Lung microvascular endothelial cell (primary cell): ENCODE results near the gene GRIA2. TPM values are rescaled to one million over a fixed set of nuclear protein-coding genes. Genes with fewer than 3 reads are reported as not detected.
"Not testable (repeated sequence)": the region's sequence is repeated elsewhere in the genome, so short reads cannot be mapped to it uniquely, and the experiment has no call there.

Experiments
- DNase-seq, 2 donors: peaks; one replicate each; pipeline versions ENCODE4 v3.0.0 to v3.0.0-alpha.2; 2010; ENCODE audit warnings: low read depth in 2 of 2
- total RNA-seq: library from RNA; depleted of rRNA; stranded (reverse); fragments of >200 nt; gene quantifications from 2 replicates; pipeline ENCODE4 v1.2.1, GENCODE V29; 2014

Gene GRIA2
- total RNA-seq: under 0.01 TPM in 1 of 2 replicates, not detected in the other

DNA sequence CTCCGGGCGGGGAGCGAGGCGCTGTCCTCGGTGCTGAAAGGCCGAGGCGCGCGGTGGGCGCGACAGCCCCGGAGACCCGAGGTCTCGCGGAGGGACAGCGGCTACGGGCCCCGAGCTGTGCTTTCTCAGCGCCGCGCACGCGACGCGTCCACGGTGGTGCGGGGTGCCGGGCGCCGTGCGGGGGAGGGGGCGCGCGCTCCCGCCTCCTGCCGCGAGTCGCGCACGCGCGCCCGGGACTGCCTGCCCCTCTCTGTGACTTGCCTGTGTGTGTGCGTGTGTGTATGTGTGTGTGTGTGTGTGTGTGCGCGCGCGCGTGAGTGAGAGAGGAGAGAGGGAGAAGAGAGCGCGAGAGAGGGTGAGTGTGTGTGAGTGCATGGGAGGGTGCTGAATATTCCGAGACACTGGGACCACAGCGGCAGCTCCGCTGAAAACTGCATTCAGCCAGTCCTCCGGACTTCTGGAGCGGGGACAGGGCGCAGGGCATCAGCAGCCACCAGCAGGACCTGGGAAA, at the start of gene GRIA2:
GRIA2 (plus strand) TSS at position 358 of the 511 bp plus-strand sequence. CDS start 315 bp downstream, outside the sequence.
- peak; percentile 54 to 73 for DNase-seq

DNA sequence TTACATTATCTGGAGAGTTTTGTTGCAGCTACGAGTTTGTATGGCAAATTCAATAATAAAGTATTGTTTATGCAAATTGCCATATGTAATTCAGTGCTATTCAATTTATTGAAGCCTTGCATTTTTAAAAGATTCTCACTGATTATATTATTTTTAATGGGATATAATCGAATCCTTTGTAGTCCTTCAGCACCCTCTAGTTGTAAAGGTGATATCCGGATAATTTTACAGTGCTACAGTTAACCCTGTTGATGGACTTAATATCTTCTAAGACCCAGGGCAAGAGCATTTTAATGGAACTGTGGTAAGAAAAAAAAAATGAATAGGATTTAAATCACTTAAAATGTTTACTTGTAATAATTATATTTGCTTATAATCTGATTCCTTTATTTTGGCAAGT, 48.5 kb upstream of the GRIA2 start:
- DNase-seq: peak; percentile 8 to 16

DNA sequence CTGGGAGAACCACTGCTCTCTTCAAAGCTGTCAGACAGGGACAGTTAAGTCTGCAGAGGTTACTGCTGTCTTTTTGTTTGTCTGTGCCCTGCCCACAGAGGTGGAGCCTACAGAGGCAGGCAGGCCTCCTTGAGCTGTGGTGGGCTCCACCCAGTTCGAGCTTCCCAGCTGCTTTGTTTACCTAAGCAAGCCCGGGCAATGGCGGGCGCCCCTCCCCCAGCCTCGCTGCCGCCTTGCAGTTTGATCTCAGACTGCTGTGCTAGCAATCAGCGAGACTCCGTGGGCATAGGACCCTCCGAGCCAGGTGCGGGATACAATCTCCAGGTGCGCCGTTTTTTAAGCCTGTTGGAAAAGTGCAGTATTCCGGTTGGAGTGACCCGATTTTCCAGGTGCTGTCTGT, 40.3 kb upstream of the GRIA2 start:
- not testable (repeated sequence) for DNase-seq

DNA sequence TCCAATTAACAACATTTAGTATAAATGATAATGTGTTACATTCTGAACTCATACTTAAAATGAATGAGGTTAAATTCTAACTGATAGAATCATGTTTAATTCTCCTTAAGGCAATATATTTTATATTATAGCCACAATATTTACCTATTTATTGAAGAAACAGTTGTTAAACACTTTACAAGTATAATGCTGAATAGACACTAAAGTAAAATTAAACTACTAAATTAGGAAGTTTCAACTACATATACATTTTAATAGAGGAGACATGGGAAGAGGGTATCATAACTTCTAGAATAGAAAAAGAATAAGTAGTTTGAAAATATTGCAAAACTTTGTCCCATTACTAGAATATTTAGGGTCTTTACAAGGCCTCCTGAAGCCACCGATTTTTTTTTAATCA, 36.2 kb upstream of the GRIA2 start:
- no peak for DNase-seq

DNA sequence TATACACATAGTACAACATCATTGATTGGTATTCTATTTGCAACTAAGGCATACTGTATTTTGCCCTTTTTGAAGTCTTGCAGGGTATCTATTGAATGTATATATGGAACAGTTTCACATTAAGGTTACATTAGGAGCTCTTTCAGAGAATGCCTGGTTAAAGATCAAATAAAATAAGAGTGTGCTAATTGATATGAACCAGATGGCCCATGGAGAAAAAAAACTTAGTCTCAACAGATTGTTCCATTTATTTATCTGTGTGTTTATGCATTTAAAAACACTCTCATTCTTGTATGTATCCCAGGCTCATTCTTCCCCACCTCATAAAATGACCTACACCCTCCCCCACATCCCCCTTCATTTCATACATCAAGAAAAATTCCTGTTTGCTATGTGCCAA, 35.2 kb upstream of the GRIA2 start:
- DNase-seq: no peak

DNA sequence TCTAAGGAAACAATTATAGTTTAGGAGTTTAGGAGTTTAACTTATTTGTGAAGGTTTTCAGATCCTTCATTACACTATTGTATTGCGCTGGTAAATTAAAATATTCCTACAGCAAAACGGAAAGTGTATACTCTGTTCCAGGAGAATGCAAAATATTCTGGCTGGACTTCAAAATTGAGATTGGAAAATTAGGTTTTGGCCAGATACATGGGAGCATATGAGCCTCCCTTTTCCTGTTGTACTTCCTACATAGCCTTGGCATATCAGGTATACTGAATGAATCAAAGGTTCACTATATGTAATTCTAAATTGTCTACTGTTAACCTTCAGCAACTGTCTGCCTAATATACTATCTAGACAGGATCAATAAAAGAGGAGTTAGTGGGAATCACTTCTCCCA, 25.2 kb upstream of the GRIA2 start:
- DNase-seq: peak in 1 of 2 donors; percentile 60

DNA sequence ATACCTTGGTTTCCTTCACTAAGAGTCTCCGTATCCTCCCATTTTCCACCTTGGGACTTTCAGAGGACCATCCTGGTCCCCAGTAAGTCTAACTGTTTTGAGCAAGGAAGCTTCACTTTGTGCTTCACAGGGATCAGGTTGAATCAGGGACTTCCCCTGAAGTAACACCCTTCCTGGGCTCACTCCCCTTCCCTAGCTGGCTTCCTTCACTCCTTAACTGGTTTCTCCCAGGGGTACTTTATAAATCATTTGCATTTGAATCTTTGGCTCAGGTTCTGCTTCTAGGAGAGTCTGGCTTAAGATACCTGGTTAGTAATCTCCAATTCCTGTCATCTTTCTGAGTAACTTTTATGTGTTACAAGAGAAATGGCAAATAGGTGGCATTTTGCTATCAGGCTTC, 24.5 kb upstream of the GRIA2 start:
- no peak for DNase-seq

DNA sequence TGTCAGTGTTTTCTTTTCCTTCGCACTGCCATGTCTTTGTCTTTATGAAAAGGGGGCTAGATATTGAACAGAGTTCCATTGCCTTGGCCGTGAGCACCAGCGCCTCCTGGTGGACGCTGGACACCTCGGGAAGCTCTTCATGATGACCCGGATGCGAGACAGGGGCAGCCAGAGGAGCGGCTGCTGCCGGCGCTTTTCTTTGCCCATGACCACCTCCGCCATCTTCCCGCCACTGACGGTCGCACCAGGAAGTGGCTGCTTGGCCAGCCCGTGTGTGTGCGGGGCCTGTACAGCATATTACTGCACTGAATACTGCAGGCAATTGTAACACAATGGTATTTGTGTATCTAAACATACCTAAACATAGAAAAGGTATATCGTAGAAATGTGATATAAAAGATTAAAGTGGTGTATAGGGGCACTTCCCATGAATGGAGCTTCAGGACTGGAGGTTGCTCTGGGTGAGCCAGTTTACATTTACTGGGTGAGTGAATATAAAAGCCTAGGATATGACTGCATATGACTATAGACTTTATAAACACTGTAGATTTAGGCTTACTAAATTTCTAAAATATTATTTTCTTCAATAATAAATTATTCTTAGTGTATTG, 15.8 kb upstream of the GRIA2 start:
- DNase-seq: peak; percentile 28 to 58

DNA sequence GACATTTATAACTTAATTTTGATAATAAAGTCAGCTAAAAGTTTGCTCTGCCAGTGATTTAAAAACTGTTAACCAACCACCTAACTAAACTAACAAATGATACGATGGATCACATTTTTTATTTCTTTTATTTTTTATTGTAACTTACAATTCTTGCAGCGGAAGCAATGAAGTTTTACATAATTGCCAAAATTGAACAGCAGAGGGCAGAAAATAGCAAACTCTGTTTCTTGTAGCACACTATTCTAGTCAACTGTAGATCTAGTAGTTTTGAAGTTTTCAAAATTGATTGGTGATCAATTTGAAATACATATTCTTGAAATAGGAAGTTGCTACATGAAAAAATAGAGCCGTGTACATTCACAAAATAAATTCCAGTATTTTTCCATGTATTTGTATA, 2.8 kb upstream of the GRIA2 start:
- DNase-seq: peak; percentile 37 to 51

DNA sequence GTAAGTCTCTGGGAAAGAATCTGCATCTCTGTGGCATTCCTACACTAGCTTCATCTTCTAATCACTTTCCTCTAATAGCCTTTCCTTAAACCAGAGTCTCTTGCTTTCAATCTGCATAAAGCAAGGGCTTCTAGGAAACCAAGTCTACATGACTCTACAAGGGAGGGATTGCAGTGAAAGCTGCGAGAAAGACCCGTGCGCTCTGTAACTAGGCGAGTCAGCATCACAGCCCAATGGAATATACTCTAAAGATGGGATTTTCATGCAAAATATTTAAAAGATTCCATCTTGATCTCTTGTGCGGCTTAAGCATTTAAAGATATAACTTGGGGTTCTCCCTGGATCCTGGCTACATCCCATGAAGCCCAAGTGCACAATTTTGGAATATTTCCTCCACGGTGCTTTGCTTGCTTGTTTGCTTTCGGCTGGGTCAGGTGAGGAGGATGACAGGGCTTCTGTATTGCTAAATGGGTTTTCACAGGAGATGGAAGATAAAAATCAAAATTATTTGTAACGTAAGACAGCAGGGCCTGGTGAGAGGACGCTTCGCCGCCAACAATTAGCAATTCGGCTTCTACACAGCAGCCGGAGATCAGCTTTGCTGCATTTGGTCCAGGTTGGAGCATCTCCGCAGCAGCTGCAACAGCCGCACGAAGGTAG, 687 bp upstream of the GRIA2 start:
- DNase-seq: no peak

DNA sequence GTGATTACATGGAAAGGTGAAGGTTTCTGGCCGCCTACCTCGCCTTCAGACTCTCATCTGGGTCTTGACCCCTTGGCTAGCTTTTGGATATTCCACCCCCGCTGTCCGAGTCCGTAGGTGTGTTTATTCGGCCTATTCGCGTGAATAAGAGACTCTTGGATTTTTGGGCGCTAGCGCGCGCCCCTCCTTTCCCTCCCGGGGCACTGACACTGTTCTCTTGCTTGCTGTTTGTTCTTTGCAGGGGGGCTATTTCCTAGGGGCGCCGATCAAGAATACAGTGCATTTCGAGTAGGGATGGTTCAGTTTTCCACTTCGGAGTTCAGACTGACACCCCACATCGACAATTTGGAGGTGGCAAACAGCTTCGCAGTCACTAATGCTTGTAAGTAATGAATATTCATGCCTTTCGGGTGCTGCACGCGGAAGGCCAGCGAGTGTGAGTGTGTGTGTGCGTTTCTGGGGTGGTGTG, 932 bp downstream of the GRIA2 start:
- no peak for DNase-seq

DNA sequence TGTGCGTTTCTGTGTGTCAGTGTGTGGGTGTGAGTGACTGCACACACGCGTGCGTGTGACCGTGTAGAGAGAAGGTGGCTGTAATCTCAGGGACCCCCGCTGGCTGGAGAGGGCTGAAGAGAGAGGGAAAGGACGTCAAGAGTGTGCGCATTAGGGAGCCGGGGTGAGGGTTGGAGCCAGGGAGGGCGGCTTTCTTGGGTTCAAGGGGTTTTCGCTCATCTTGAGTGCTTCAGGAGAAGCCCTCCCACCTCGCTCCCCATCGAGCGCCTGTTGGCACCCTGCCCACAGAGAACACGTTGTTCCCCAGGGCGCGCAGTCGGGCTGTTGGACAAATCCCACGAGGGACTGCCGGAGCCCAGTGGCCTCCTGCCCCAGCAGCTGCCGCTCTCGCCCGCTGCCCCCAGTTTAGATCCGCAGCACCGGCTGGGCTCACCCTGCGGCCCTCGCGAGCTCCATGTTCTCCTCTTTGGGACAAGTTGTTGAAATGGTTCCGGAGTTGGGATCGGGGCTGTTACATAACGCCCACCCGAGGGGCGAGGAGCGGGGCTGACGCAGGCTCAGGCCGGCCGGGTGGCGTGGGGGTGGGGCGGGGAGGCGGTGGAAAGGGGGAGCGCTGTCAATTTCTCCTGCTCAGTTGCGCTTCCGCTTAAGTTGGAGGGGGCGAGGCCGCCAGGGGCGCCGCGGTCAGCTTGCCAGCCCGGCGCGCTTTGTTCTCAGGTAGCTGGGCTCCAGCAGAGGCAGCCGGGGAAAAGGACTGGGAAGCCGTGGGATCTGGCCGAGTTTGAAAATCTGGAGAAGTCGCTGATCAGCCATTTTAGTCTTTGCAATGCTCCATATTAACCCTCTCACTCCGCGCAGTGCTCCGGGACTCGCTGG, 1.6 kb downstream of the GRIA2 start:
- no peak for DNase-seq

DNA sequence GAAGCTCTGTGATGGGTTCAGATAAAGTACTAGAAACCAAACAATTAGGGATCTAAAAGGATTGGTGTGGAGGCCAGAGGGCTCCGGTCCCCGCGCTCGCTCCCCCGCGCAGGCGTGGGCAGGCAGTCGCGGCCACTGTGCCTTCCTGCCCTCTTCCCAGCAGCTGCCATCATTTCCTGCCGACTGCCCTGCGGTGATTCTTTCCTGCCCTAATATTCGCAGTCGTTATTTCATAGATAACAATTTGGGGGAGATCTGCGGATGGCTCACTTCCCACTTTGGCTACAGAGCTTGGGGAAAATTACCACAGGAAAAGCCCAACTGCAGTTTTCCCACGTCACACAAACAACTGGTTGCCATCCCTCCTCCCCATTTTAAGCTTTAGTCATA, 2.2 kb downstream of the GRIA2 start:
- DNase-seq: peak in 1 of 2 donors; percentile 3

DNA sequence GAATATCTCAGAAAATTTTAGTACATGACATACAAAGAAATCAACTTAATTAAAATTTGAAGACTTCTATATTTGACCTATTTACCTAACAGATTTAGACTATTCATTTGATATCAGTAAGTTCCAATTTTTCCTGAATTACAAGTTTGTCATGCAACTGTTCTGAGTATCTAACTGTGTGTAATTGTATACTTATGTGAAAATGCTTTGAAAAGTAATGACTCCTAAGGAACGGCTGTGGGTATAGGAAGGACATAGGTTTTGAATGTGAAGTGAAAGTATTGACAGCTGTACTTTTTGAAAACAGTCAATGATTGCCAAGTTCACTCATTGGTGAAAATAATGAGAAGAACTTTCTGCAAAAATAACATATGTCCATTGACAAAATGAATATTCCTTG, 2.9 kb downstream of the GRIA2 start:
- DNase-seq: no peak

DNA sequence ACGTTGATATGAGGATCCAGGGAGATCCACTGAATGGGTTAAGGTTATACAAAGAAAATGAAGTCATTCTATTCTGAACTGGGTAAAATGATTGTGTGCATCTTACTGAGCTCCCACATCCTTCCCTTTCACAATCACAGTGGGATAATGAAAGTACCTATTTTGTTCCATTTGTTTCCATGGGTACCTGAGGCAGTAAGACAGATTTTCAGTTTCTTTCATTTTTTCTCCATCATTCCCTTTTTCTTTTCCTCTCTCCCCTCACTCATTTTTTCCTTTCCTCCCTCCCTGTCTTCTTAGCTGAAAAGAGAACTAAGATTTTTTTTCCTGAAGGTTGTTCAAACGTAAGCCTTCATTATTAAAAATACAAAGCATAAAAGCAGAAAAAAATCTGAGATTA, 4.6 kb downstream of the GRIA2 start:
- DNase-seq: no peak

DNA sequence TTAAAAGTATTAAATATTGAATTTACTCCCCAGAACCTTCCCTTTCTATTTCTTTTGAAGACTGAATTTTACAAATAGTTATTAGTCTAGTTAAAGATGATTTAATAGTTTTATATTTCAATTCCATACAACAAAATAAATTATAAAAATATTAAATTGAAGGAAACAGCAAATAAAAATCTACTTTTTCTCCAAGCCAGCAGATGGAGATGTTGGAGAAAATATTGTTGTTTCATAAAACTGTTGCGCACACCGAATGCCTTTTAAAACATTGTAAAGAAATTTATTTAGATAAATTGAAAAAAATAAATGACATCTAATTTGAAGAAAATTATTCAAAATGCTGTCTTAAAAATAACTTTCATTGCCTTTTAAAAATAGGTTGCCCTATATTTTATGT, 5.5 kb downstream of the GRIA2 start:
- DNase-seq: no peak

DNA sequence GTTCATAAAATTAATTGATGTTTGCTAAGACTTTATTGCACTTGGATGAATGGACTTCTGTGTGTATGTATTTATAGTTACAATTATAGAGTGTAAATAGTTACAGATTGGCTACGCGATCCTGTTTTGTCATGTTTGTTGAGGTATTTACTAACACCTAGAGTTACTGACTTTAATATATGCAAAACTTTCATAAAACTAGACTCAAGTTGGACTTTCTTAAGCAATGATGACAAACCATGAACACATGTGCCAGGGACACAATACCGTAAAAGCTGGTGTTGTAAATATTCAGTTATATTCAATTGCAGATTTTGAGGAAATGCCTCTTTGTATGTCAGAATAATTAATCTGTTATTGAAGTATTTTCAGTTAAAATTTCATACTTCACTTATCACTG, 6.1 kb downstream of the GRIA2 start:
- no peak for DNase-seq

DNA sequence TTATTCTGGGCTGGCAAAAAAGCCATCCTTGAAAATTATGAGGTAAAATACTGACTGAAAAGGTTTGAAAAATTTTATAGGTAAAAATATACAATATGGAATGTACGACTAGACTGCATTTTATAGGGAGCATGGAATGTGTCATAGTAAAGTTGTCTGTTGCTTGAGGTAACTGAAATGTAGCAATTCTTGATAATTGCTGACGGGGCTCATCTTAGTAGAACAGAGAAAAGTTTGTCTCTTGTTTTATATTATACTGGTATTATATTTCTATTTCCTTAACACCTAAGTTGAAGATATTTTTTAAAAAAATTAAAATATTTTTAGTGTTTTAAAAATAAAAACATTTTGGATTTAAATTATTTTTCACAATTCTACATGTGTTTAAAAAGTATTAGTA, 11.0 kb downstream of the GRIA2 start:
- no peak for DNase-seq

DNA sequence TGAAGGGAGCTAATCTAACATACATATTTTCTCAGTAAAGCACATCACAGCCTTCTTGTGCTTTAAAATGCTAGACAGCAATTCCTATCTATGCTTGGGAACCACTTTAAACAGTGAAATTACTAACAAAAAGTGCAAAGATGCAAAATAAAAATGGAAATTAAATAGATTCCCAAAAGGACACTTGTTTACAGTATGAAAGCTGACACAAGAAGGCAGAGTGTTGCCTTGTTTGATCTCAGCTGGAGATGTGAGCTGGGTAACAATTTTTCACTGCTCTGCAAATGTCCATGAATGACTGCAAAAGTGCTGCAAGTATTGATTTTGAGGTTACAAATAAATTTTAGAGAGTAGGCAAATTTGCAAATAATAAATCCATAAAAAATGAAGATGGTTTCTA, 22.3 kb downstream of the GRIA2 start:
- DNase-seq: no peak

DNA sequence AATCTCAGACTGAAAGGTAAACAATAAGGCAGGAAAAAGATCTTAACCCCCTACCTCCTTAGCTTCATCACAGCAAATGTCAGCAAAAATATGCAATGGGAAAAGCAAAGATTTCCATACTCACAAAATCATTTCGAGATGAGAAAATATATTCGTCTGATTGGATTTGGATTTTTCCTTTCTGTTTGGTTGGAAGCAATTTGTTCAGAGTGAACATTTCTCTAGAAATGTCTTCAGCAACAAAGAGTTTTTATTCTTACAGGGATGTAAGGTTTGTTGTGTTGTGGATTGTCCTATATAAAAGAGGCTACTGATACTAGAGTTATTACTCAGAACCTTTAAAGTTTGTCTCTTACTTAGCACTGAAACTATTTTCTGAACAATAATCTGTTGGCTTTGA, 23.8 kb downstream of the GRIA2 start:
- DNase-seq: no peak

DNA sequence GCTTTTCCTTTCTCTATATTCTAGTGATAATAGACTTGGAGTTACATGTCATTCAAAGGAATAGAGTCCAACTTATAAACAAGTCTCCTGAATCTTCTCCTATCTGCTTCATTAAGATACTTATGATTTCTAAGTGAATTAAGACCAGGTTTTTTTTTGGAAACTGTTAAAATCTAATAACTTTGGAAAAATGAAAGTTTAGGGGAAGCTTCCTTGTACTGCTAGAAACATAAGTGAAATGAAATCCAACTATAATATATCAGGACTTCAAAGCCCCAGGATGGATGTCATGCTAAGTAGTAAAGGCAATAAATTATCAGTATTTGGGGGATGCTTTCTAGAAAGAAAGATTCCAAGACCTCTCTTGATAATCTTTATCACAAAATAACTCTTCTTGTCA, 24.8 kb downstream of the GRIA2 start:
- no peak for DNase-seq

DNA sequence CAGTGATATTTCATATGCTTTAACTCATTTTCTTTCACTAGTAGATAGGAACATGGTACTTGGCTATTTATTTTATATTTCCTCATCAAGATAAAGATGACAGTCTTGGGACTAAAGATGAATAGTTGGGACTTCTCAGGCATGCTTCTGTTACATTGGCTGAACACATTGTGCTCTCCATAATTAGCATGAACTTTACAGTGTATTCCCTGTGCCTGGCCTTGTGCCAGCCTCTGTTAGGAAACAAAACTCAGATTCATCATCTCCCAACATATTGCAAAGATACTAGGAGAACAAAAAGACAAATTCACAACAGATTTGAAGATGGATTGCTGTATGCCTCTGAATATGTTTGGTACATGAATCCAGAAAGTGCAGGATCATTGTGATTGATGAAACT, 26.4 kb downstream of the GRIA2 start:
- no peak for DNase-seq
